Hepatocyte (in vitro differentiated cells): ENCODE measurements around the gene OGFR. TPM values are rescaled to one million over a fixed set of nuclear protein-coding genes. Genes with fewer than 3 reads are reported as not detected.

ENCODE experiments used
- DNase-seq: peaks from one replicate; pipeline ENCODE4 v3.0.0-alpha.2; 2016; ENCODE audit warnings: low spot score
- H2AFZ ChIP-seq: fragments of 200-600 bp; sonication (generic); 2 replicates; pipeline ENCODE4 v1.6.0; 2016; ENCODE audit warnings: antibody characterized with exemption, mild to moderate bottlenecking
- H3K27ac ChIP-seq: fragments of 200-600 bp; sonication (generic); 2 replicates; pipeline ENCODE4 v1.5.1; 2016; ENCODE audit warnings: mild to moderate bottlenecking
- H3K27me3 ChIP-seq: fragments of 200-600 bp; sonication (generic); 2 replicates; pipeline ENCODE4 v1.6.1; 2016
- H3K36me3 ChIP-seq: fragments of 200-600 bp; sonication (generic); replicated peaks from 2 replicates; pipeline ENCODE4 v1.5.1; 2016; ENCODE audit warnings: low read depth; ENCODE audit not compliant: insufficient read depth
- H3K4me1 ChIP-seq: fragments of 200-600 bp; sonication (generic); 2 replicates; pipeline ENCODE4 v1.5.1; 2016; ENCODE audit warnings: mild to moderate bottlenecking, moderate library complexity; ENCODE audit not compliant: insufficient read depth
- H3K4me2 ChIP-seq: fragments of 200-600 bp; sonication (generic); 2 replicates; pipeline ENCODE4 v1.6.0; 2016
- H3K4me3 ChIP-seq: fragments of 200-600 bp; sonication (generic); 2 replicates; pipeline ENCODE4 v1.5.1; 2016; ENCODE audit warnings: mild to moderate bottlenecking
- H3K79me2 ChIP-seq: fragments of 200-600 bp; sonication (generic); 2 replicates; pipeline ENCODE4 v1.6.0; 2017; ENCODE audit warnings: mild to moderate bottlenecking
- H3K9me2 ChIP-seq: fragments of 200-600 bp; sonication (generic); replicated peaks from 2 replicates; pipeline ENCODE4 v1.6.0; 2017; ENCODE audit warnings: mild to moderate bottlenecking; ENCODE audit not compliant: insufficient read depth
- H3K9me3 ChIP-seq: fragments of 200-600 bp; sonication (generic); 2 replicates; pipeline ENCODE4 v1.5.1; 2016; ENCODE audit warnings: low read depth, mild to moderate bottlenecking
- H4K20me1 ChIP-seq: fragments of 200-600 bp; sonication (generic); 2 replicates; pipeline ENCODE4 v1.6.0; 2016; ENCODE audit warnings: mild to moderate bottlenecking; ENCODE audit not compliant: insufficient read depth, poor library complexity, severe bottlenecking
- CTCF ChIP-seq: fragments of 200-600 bp; sonication (generic); IDR thresholded peaks from 2 replicates; pipeline ENCODE4 v1.5.1; 2016; ENCODE audit warnings: antibody characterized with exemption, mild to moderate bottlenecking; ENCODE audit not compliant: poor library complexity
- EZH2 ChIP-seq: fragments of 200-600 bp; sonication (generic); IDR thresholded peaks from 2 replicates; pipeline ENCODE4 v1.6.1; 2016; ENCODE audit warnings: antibody characterized with exemption, mild to moderate bottlenecking, borderline replicate concordance
- EZH2phosphoT487 ChIP-seq: fragments of 200-600 bp; sonication (generic); IDR thresholded peaks from one replicate; pipeline ENCODE4 v1.6.1; 2018; ENCODE audit warnings: antibody characterized with exemption, mild to moderate bottlenecking, low read depth, moderate library complexity; ENCODE audit not compliant: unreplicated experiment, severe bottlenecking
- WGBS: methylation state at CpG from one replicate; pipeline ENCODE4 v1.1.6; 2016; ENCODE audit warnings: low lambda C conversion rate; ENCODE audit errors: missing lambda C conversion rate; 5-methylcytosine and 5-hydroxymethylcytosine counted together
- polyA plus RNA-seq: library from polyadenylated mRNA; unstranded; fragments of >200 nt; fragmentation: Nextera tagmentation; extraction: Ambion mirVana; gene quantifications from 2 replicates; pipeline ENCODE4 v1.2.1, GENCODE V29; 2016
- total RNA-seq: library from RNA; depleted of rRNA; stranded (reverse); fragments of >200 nt; gene quantifications from 2 replicates; pipeline ENCODE4 v1.2.3, GENCODE V29; 2014

Gene OGFR
- total and polyA plus RNA-seq, 2 experiments from 2014 or later, result 47.6 to 80.8 TPM

- 88% methylated on average over 12 of the region's 12 CpGs for WGBS
- peaks cover 25% of the 10 kb centered on the region for H3K79me2 ChIP-seq
- no peak overlapping the region for H3K27ac ChIP-seq
- H4K20me1 ChIP-seq, result peaks cover 3% of the 10 kb centered on the region
- no peak overlapping the region for H2AFZ ChIP-seq
- H3K4me1 ChIP-seq, result peaks cover 19% of the 10 kb centered on the region
- no peaks in the 10 kb centered on the region for H3K9me2 ChIP-seq
- H3K36me3 ChIP-seq, result no peaks in the 10 kb centered on the region
- peaks cover 7% of the 10 kb centered on the region for H3K27me3 ChIP-seq
- TF ChIP-seq CTCF (no peak), EZH2 (no peak), EZH2phosphoT487 (no peak)
- no peak for DNase-seq
- no peak overlapping the region for H3K4me3 ChIP-seq
- H3K4me2 ChIP-seq, result peak overlapping the region; percentile 91
- H3K9me3 ChIP-seq, result no peaks in the 10 kb centered on the region
Measured at GRCh38 chr20:62859721-62860120, 55.1 kb downstream of the OGFR start.

GRCh38 chr20:62860391-62860923, 55.8 kb downstream of the OGFR start:
- Histone ChIP-seq H3K36me3 (no peaks in the 10 kb centered on the region), H4K20me1 (peaks cover 3% of the 10 kb centered on the region), H3K4me2 (peak overlapping the region; percentile 91), H3K79me2 (peaks cover 22% of the 10 kb centered on the region), H3K27ac (no peak overlapping the region), H3K9me2 (no peaks in the 10 kb centered on the region), H3K27me3 (peaks cover 7% of the 10 kb centered on the region), H3K4me3 (peak overlapping the region; percentile 52), H3K4me1 (peaks cover 19% of the 10 kb centered on the region), H3K9me3 (no peaks in the 10 kb centered on the region), H2AFZ (no peak overlapping the region)
- DNase-seq, result no peak
- WGBS, result 23% methylated on average over 17 of the region's 24 CpGs
- no peak for TF ChIP-seq EZH2
- no peak for TF ChIP-seq EZH2phosphoT487
- TF ChIP-seq CTCF, result peak; percentile 5

GRCh38 chr20:62860924-62861691, 56.5 kb downstream of the OGFR start:
- H3K9me2 ChIP-seq, result no peaks in the 10 kb centered on the region
- peaks cover 7% of the 10 kb centered on the region for H3K27me3 ChIP-seq
- H4K20me1 ChIP-seq, result peaks cover 3% of the 10 kb centered on the region
- peak overlapping the region; percentile 91 for H3K4me2 ChIP-seq
- H3K79me2 ChIP-seq, result peaks cover 22% of the 10 kb centered on the region
- peak; percentile 62 for DNase-seq
- no peak overlapping the region for H2AFZ ChIP-seq
- H3K4me1 ChIP-seq, result peaks cover 19% of the 10 kb centered on the region
- no peaks in the 10 kb centered on the region for H3K36me3 ChIP-seq
- H3K27ac ChIP-seq, result no peak overlapping the region
- TF ChIP-seq CTCF (no peak), EZH2phosphoT487 (no peak), EZH2 (no peak)
- H3K4me3 ChIP-seq, result peak overlapping the region; percentile 52
- WGBS, result 2% methylated on average over 47 of the region's 129 CpGs
- H3K9me3 ChIP-seq, result no peaks in the 10 kb centered on the region
